Duodenal mucosa (tissue), 2 donors: ENCODE data around the gene GPR153.
"Not testable (repeated sequence)": the region's sequence is repeated elsewhere in the genome, so short reads cannot be mapped to it uniquely, and the experiment has no call there.

Experiments used
- H3K27ac ChIP-seq: one replicate; pipeline ENCODE4 v1.7.0; 2013; ENCODE audit warnings: low read depth, low read length
- H3K27me3 ChIP-seq, 2 donors: one replicate each; pipeline ENCODE4 v1.7.0; 2013; ENCODE audit warnings: low read length in 2 of 2, control low read depth in 1 of 2; ENCODE audit not compliant: insufficient read depth in 2 of 2, control insufficient read depth in 1 of 2
- H3K36me3 ChIP-seq, 2 donors: one replicate each; pipeline ENCODE4 v1.7.0; 2013; ENCODE audit warnings: low read length in 2 of 2, control low read depth in 1 of 2; ENCODE audit not compliant: insufficient read depth in 2 of 2, control insufficient read depth in 1 of 2
- H3K4me1 ChIP-seq, 2 donors: one replicate each; pipeline ENCODE4 v1.7.0; 2013; ENCODE audit warnings: low read length in 2 of 2, control low read depth in 1 of 2; ENCODE audit not compliant: insufficient read depth in 2 of 2, control insufficient read depth in 1 of 2
- H3K4me3 ChIP-seq, 2 donors: one replicate each; pipeline ENCODE4 v1.7.0; 2013; ENCODE audit warnings: low read length in 2 of 2, low read depth in 1 of 2
- H3K9ac ChIP-seq, 2 donors: one replicate each; pipeline ENCODE4 v1.7.0; 2013; ENCODE audit warnings: low read length in 2 of 2, low read depth in 1 of 2
- H3K9me3 ChIP-seq, 2 donors: one replicate each; pipeline ENCODE4 v1.7.0; 2013; ENCODE audit warnings: low read length in 2 of 2, control low read depth in 1 of 2; ENCODE audit not compliant: control insufficient read depth in 1 of 2

GPR153 gene

GRCh38 chr1:6220236-6220635 is 40.7 kb downstream of the GPR153 start:
- no peaks in the 10 kb centered on the region for H3K4me1 ChIP-seq
- H3K27me3 ChIP-seq, result no peaks in the 10 kb centered on the region
- no peak overlapping the region for H3K27ac ChIP-seq
- peaks cover 17 to 44% of the 10 kb centered on the region in 2 donors for H3K36me3 ChIP-seq
- no peak overlapping the region for H3K4me3 ChIP-seq
- no peaks in the 10 kb centered on the region for H3K9me3 ChIP-seq
- H3K9ac ChIP-seq, result no peak overlapping the region

- not testable (repeated sequence) for H3K4me3 ChIP-seq
These were observed 41.3 kb downstream of the GPR153 start for GRCh38 chr1:6219641-6220040.

DNA sequence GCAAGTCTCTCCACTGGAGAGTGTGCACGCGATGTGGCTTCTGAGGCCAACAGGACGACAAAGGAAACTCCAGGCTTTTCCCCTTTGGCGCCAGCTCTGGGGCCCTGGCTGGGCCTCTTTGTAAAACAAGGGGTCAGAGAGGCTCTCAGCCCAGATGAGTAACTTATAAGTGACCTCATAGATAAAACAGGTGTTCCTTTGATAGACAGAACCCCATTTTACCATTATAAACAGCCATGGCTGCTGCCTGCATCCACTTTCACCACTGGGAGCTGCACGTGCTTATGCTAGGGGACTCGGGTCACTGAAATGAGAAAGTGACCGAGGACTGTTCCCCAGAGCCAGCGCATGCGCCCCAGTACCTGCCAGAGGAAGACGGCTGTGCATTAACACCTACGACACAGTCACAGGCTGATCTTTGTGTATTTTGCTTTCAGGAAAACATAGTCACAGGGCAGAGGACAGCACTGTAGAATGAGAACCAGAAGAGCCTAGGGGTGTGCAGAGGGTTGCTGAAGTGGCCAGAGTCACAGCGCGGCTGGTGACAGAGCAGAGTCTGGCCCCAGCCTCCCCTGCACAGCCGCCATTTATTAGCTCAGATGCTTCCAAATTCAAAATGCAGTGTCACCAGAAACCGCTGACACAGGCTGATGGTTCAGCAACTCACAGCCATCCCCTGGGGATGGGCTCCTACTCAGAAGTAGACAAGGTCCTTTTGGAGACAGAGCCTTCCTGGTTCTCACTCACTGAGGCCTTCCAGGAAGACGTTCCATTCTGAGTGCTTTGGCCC is 42.3 kb downstream of the GPR153 start:
- no peak overlapping the region for H3K27ac ChIP-seq

More at GRCh38 chr1:6219641-6220040, 41.3 kb downstream of the GPR153 start:
- H3K36me3 ChIP-seq, result peaks cover 12 to 38% of the 10 kb centered on the region in 2 donors
- H3K9ac ChIP-seq, H3K27ac ChIP-seq, H3K4me1 ChIP-seq, H3K27me3 ChIP-seq, H3K9me3 ChIP-seq: not testable (repeated sequence)

GRCh38 chr1:6212193-6212959 is 48.5 kb downstream of the GPR153 start:
- no peaks in the 10 kb centered on the region for H3K9me3 ChIP-seq
- H3K27ac ChIP-seq, result no peak overlapping the region
- no peak overlapping the region for H3K4me3 ChIP-seq
- peaks cover 0 to 11% of the 10 kb centered on the region in 2 donors for H3K4me1 ChIP-seq
- H3K27me3 ChIP-seq, result no peaks in the 10 kb centered on the region
- H3K9ac ChIP-seq, result no peak overlapping the region
- H3K36me3 ChIP-seq, result peaks cover 0 to 5% of the 10 kb centered on the region in 2 donors

More for the DNA sequence above, 42.3 kb downstream of the GPR153 start:
- H3K27me3 ChIP-seq, result no peaks in the 10 kb centered on the region
- no peak overlapping the region for H3K4me3 ChIP-seq
- H3K9ac ChIP-seq, result no peak overlapping the region
- H3K9me3 ChIP-seq, result no peaks in the 10 kb centered on the region
- H3K36me3 ChIP-seq, result peaks cover 1 to 27% of the 10 kb centered on the region in 2 donors
- no peaks in the 10 kb centered on the region for H3K4me1 ChIP-seq

DNA sequence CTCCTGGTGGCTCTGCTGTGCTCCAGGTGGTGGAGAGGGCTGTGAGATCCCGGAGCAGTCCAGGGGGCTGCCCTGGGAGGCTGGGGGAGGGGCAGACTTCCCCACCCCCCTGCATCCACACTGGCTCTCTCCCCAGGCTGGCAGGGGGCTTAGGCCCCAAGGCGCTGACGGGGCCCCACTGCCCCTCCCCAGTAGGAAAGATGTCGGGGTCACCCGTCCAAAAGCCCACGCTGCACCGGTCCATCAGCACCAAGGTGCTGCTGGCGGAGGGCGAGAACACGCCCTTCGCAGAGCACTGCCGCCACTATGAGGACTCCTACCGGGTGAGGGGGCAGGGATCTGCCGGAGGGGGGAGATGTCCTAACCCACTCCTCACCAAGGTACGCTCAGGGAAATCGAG is 49.2 kb downstream of the GPR153 start:
- peaks cover 0 to 4% of the 10 kb centered on the region in 2 donors for H3K27me3 ChIP-seq
- H3K27ac ChIP-seq, result no peak overlapping the region
- H3K9ac ChIP-seq, result no peak overlapping the region
- H3K4me3 ChIP-seq, result no peak overlapping the region
- H3K36me3 ChIP-seq, result peaks cover 0 to 5% of the 10 kb centered on the region in 2 donors
- H3K4me1 ChIP-seq, result peaks cover 0 to 15% of the 10 kb centered on the region in 2 donors
- no peaks in the 10 kb centered on the region for H3K9me3 ChIP-seq

DNA sequence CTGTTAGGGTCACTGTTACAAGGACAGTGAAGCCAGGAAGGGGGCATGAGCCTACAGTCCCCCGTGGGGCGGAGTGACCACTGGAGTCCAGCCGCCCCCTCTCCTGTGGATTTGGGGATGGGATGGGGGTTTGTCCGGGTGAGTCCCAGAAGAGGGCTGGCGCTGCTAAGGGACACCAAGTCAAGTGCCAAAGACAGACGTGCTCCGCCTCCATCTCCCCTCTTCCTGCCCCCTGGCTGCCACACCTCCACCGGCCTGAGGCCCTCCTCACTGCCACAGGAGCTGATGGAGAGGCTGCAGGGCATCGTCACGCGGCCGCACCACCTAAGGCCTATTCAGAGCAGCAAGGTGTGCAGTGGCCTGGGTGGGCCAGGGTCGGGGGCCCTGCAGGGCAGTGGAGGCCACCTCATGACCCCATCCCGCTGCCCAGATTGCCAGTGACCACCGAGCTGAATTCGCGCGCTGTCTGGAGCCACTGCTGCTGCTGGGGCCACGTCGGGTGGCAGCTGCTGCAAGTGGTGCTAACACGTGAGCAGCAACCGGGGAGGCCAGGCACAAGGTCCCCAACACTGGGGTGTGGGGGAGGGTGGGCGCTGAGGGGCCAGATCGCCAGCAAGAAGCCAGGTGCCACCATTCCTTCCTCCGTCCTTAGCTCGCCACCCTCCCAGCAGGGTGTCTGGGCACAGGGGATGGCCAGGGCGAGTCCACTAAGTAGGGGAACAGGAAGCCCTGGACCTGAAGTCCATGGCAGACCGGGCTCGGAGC is 50.1 kb downstream of the GPR153 start:
- no peaks in the 10 kb centered on the region for H3K9me3 ChIP-seq
- no peak overlapping the region for H3K9ac ChIP-seq
- no peak overlapping the region for H3K27ac ChIP-seq
- H3K4me1 ChIP-seq, result peaks cover 0 to 16% of the 10 kb centered on the region in 2 donors
- H3K4me3 ChIP-seq, result no peak overlapping the region
- peaks cover 0 to 5% of the 10 kb centered on the region in 2 donors for H3K36me3 ChIP-seq
- peaks cover 0 to 8% of the 10 kb centered on the region in 2 donors for H3K27me3 ChIP-seq

- H3K4me1 ChIP-seq, result peaks cover 0 to 16% of the 10 kb centered on the region in 2 donors
- no peaks in the 10 kb centered on the region for H3K9me3 ChIP-seq
- H3K27ac ChIP-seq, result no peak overlapping the region
- peak overlapping the region; percentile 55 to 58 for H3K4me3 ChIP-seq
- peaks cover 0 to 5% of the 10 kb centered on the region in 2 donors for H3K36me3 ChIP-seq
- H3K9ac ChIP-seq, result no peak overlapping the region
- H3K27me3 ChIP-seq, result peaks cover 0 to 8% of the 10 kb centered on the region in 2 donors
These were observed 51.0 kb downstream of the GPR153 start for GRCh38 chr1:6209661-6210580.

DNA sequence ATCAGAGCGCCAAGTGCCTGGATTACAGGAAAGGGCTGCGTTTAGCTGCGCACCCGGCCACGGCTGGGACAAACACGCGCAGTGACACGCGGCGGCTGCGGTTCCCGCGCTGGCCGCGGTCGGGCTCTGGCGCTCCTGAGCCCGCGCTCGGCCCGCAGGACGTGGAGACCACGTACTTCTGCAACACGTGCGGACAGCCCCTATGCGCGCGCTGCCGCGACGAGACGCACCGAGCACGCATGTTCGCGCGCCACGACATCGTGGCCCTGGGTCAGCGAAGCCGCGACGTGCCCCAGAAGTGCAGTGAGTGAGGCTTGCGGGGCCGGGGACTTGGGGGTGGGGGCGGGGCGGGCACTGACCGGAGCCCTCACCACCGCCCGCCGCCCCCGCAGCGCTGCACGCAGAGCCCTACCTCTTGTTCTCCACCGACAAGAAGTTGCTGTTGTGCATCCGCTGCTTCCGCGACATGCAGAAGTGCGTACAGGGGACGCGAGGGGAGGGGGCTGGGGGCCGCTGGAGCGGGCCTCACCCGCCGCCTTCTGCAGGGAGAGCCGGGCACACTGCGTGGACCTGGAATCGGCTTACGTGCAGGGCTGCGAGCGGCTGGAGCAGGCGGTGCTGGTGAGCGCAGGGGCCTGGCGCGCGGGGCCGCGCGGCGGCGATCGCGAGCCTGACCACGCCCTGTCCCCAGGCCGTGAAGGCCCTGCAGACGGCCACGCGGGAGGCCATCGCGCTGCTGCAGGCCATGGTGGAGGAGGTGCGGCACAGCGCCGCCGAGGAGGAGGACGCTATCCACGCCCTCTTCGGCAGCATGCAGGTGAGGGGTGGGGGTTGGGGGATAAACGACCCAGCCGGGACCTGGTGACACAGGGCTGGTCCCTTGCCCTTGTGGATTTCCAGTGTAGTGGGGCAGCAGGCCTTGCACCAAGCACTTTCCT is 51.9 kb downstream of the GPR153 start:
- Histone ChIP-seq H3K27ac (no peak overlapping the region), H3K9me3 (no peaks in the 10 kb centered on the region), H3K9ac (peak overlapping the region in 1 of 2 donors; percentile 38), H3K4me1 (peaks cover 0 to 16% of the 10 kb centered on the region in 2 donors), H3K4me3 (peak overlapping the region; percentile 55 to 58), H3K36me3 (peaks cover 0 to 5% of the 10 kb centered on the region in 2 donors), H3K27me3 (peaks cover 0 to 8% of the 10 kb centered on the region in 2 donors)
